Sigmoid colon (tissue), 4 donors: ENCODE measurements around the gene KCTD19.

Experiments used
- EP300 ChIP-seq, 4 donors: sonication (generic); formaldehyde crosslinking; IDR thresholded peaks; one replicate each; pipeline ENCODE4 v1.6.1; 2017; ENCODE audit warnings: antibody characterized with exemption in 4 of 4
- POLR2AphosphoS5 ChIP-seq, 4 donors: sonication (generic); formaldehyde crosslinking; IDR thresholded peaks; one replicate each; pipeline ENCODE4 v1.6.1; 2017; ENCODE audit warnings: antibody characterized with exemption in 4 of 4
- TF ChIP-seq, protein P1 (sequence below), 4 experiments: fragments of 450-650 bp in 3 of 4; fragments of 200-600 bp in 1 of 4; IDR thresholded peaks; one replicate each; pipeline ENCODE4 v1.5.1; 2016 to 2019; ENCODE audit warnings: antibody characterized with exemption in 4 of 4, mild to moderate bottlenecking in 3 of 4, moderate library complexity in 2 of 4

- TF ChIP-seq, protein P1, sequence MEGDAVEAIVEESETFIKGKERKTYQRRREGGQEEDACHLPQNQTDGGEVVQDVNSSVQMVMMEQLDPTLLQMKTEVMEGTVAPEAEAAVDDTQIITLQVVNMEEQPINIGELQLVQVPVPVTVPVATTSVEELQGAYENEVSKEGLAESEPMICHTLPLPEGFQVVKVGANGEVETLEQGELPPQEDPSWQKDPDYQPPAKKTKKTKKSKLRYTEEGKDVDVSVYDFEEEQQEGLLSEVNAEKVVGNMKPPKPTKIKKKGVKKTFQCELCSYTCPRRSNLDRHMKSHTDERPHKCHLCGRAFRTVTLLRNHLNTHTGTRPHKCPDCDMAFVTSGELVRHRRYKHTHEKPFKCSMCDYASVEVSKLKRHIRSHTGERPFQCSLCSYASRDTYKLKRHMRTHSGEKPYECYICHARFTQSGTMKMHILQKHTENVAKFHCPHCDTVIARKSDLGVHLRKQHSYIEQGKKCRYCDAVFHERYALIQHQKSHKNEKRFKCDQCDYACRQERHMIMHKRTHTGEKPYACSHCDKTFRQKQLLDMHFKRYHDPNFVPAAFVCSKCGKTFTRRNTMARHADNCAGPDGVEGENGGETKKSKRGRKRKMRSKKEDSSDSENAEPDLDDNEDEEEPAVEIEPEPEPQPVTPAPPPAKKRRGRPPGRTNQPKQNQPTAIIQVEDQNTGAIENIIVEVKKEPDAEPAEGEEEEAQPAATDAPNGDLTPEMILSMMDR (IDR thresholded peaks at IDR 0.05), result no peak
- TF ChIP-seq EP300 (IDR thresholded peaks at IDR 0.05), result no peak
- no peak for TF ChIP-seq POLR2AphosphoS5 (IDR thresholded peaks at IDR 0.05)
These were observed 31.0 kb upstream of the KCTD19 start for GRCh38 chr16:67357561-67357960.
